SH-SY5Y (cell line): ENCODE measurements around the gene HES7.

ENCODE experiments used
- GATA2 ChIP-seq: IDR thresholded peaks from 2 replicates; pipeline ENCODE4 v1.6.1; 2011; ENCODE audit warnings: mild to moderate bottlenecking, low read depth, low read length
- GATA3 ChIP-seq: IDR thresholded peaks from 2 replicates; pipeline ENCODE4 v1.6.1; 2011; ENCODE audit warnings: low read depth, mild to moderate bottlenecking, low read length, moderate library complexity

- TF ChIP-seq GATA2 (no peak), GATA3 (no peak)
Measured at GRCh38 chr17:8116776-8117175, 7.1 kb downstream of the HES7 start.
